Measurements from ENCODE around the gene ADCY5.

The ADCY5 gene

GRCh38 chr3:123341871-123342630 is 106.8 kb downstream of the ADCY5 start:
- no peak for DNase-seq (ENCODE audit: extremely low read depth, low read depth)
- TF ChIP-seq CTCF (IDR thresholded peaks at IDR 0.05; ENCODE audit: low read depth, low read length, missing control alignments): no peak
- no peak overlapping the region for H3K4me3 ChIP-seq (replicated peaks; ENCODE audit: low read depth, low read length)

- H3K4me3 ChIP-seq (replicated peaks; ENCODE audit: low read depth, low read length): no peak overlapping the region
These were observed 108.6 kb downstream of the ADCY5 start for GRCh38 chr3:123340336-123340735.

DNA sequence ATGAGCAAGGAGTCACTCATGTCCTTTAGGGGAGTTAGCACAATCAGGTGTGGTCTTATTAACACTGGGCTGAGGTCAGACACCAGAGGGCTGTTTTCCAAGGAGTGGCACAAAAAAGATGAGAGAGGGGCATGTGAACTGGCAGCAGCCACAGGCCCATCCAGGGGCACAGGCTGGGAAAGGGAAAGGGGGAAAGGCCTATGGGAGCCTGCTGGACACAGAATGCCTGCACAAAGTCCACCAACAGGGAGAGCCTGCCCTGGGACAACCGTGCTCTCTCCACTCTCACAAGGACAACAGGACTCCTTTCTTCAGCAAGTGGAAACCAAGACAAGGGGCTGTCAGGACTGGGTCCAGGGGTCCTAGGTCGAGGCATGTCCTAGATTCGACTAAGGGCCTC is 109.6 kb downstream of the ADCY5 start:
- DNase-seq (ENCODE audit: extremely low read depth, low read depth): no peak
- no peak overlapping the region for H3K4me3 ChIP-seq (replicated peaks; ENCODE audit: low read depth, low read length)
- no peak for TF ChIP-seq CTCF (IDR thresholded peaks at IDR 0.05; ENCODE audit: low read depth, low read length, missing control alignments)

More at GRCh38 chr3:123340336-123340735, 108.6 kb downstream of the ADCY5 start:
- TF ChIP-seq CTCF (IDR thresholded peaks at IDR 0.05; ENCODE audit: low read depth, low read length, missing control alignments): no peak
- no peak for DNase-seq (ENCODE audit: extremely low read depth, low read depth)

- DNase-seq (ENCODE audit: extremely low read depth, low read depth): no peak
- no peak overlapping the region for H3K4me3 ChIP-seq (replicated peaks; ENCODE audit: low read depth, low read length)
- TF ChIP-seq CTCF (IDR thresholded peaks at IDR 0.05; ENCODE audit: low read depth, low read length, missing control alignments): no peak
These were observed 110.2 kb downstream of the ADCY5 start for GRCh38 chr3:123338620-123339061.

GRCh38 chr3:123337948-123338619 is 110.8 kb downstream of the ADCY5 start:
- no peak for TF ChIP-seq CTCF (IDR thresholded peaks at IDR 0.05; ENCODE audit: low read depth, low read length, missing control alignments)
- H3K4me3 ChIP-seq (replicated peaks; ENCODE audit: low read depth, low read length): no peak overlapping the region
- no peak for DNase-seq (ENCODE audit: extremely low read depth, low read depth)

GRCh38 chr3:123337226-123337625 is 111.7 kb downstream of the ADCY5 start:
- no peak overlapping the region for H3K4me3 ChIP-seq (replicated peaks; ENCODE audit: low read depth, low read length)
- no peak for TF ChIP-seq CTCF (IDR thresholded peaks at IDR 0.05; ENCODE audit: low read depth, low read length, missing control alignments)
- DNase-seq (ENCODE audit: extremely low read depth, low read depth): no peak
